SU-DHL-6 (cell line): ENCODE measurements around the gene HJURP.

Source experiments
- H2AFZ ChIP-seq: fragments of 200-600 bp; sonication (generic); 2 replicates; pipeline ENCODE4 v1.6.1; 2014; ENCODE audit warnings: low read depth, mild to moderate bottlenecking, moderate library complexity, mixed read lengths, antibody characterized with exemption, low read length; ENCODE audit not compliant: severe bottlenecking
- H3F3A ChIP-seq: fragments of 200-600 bp; shearing (Covaris generic); 2 replicates; pipeline ENCODE4 v1.6.0; 2016; ENCODE audit warnings: antibody characterized with exemption, mild to moderate bottlenecking; ENCODE audit not compliant: insufficient read depth
- H3K27ac ChIP-seq: fragments of 200-600 bp; sonication (generic); 2 replicates; pipeline ENCODE4 v1.5.1; 2016; ENCODE audit warnings: low read depth, mild to moderate bottlenecking, low read length, moderate library complexity, mixed read lengths
- H3K27me3 ChIP-seq: fragments of 200-600 bp; sonication (generic), shearing (Covaris generic); 2 replicates; pipeline ENCODE4 v1.6.0; 2014; ENCODE audit warnings: mild to moderate bottlenecking, low read length
- H3K36me3 ChIP-seq: fragments of 200-600 bp; sonication (generic); 2 replicates; pipeline ENCODE4 v1.6.1; 2014; ENCODE audit warnings: mild to moderate bottlenecking, low read length, mixed read lengths
- H3K4me2 ChIP-seq: fragments of 300-600, 200-600 bp; shearing (Covaris generic), sonication (generic); 2 replicates; pipeline ENCODE4 v1.6.0; 2014; ENCODE audit warnings: low read length, low read depth, mild to moderate bottlenecking; ENCODE audit not compliant: poor library complexity, severe bottlenecking
- H3K4me3 ChIP-seq: fragments of 200-600 bp; sonication (generic); 2 replicates; pipeline ENCODE4 v1.5.1; 2014; ENCODE audit warnings: antibody characterized with exemption, low read length, mild to moderate bottlenecking, mixed read lengths; ENCODE audit not compliant: insufficient read depth, poor library complexity, severe bottlenecking
- H3K79me2 ChIP-seq: fragments of 200-600 bp; sonication (generic); 2 replicates; pipeline ENCODE4 v1.6.1; 2014; ENCODE audit warnings: mild to moderate bottlenecking, low read length, moderate library complexity; ENCODE audit not compliant: insufficient read depth
- H3K9ac ChIP-seq: fragments of 200-600 bp; sonication (generic); 2 replicates; pipeline ENCODE4 v1.7.0; 2014; ENCODE audit warnings: mild to moderate bottlenecking, low read length
- H3K9me2 ChIP-seq: fragments of 200-600 bp; sonication (generic); replicated peaks from 2 replicates; pipeline ENCODE4 v1.6.1; 2014; ENCODE audit warnings: low read length; ENCODE audit not compliant: insufficient read depth
- H3K9me3 ChIP-seq: fragments of 200-600 bp; sonication (generic); 2 replicates; pipeline ENCODE4 v1.6.1; 2014; ENCODE audit warnings: low read length, mixed read lengths; ENCODE audit not compliant: insufficient read depth
- H4K20me1 ChIP-seq: fragments of 200-600 bp; sonication (generic); 2 replicates; pipeline ENCODE4 v1.6.1; 2014; ENCODE audit warnings: low read depth, mild to moderate bottlenecking, antibody characterized with exemption, low read length, moderate library complexity, mixed read lengths
- EZH2phosphoT487 ChIP-seq: fragments of 200-600 bp; sonication (generic), shearing (Covaris generic); conservative IDR thresholded peaks from 2 replicates; pipeline ENCODE4 v1.6.1; 2018; ENCODE audit warnings: mild to moderate bottlenecking, antibody characterized with exemption, low read length, moderate library complexity, mixed read lengths
- TF ChIP-seq, protein P1 (sequence below): fragments of 200-600 bp; sonication (generic); IDR thresholded peaks from one replicate; pipeline ENCODE4 v1.5.1; 2017; ENCODE audit warnings: antibody characterized with exemption, mild to moderate bottlenecking, low read length, moderate library complexity; ENCODE audit not compliant: insufficient read depth, poor library complexity, severe bottlenecking

Gene HJURP

DNA sequence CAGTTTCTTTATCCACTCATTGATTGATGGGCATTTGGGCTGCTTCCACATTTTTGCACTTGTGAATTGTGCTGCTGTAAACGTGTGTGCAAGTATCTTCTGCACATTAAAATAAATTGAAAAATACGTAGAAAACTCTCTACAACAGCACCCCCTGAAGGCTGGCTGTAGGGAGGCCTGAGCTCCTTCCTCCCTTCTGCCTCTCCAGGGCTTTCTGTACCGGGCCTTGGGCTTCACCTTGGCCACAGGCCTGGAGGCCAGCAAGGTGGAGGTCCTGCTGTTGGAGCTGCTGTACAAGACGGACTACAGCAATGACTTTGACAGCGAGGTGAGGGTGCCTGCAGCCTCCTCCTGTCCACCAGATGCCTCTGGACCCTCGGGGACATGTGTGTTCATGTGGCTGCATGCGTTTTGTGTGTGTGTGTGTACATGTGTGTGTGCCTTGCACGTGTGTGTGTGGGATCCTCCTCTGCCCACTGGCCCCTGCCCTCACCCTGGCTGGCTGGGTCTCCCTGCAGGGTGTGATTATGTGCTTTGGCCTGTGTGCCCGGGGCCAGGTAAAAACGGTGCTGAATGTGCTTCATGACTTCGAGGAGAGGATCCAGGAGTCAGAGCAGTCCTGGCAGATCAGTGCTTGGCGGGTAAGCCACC is 47.0 kb downstream of the HJURP start:
- H3K36me3 ChIP-seq, result no peaks in the 10 kb centered on the region
- no peak overlapping the region for H3K4me3 ChIP-seq
- no peaks in the 10 kb centered on the region for H3K27me3 ChIP-seq
- H3K79me2 ChIP-seq, result no peaks in the 10 kb centered on the region
- no peak overlapping the region for H2AFZ ChIP-seq
- no peak overlapping the region for H3K27ac ChIP-seq
- no peaks in the 10 kb centered on the region for H3K9me2 ChIP-seq
- no peaks in the 10 kb centered on the region for H3K9me3 ChIP-seq
- H3F3A ChIP-seq, result no peaks in the 10 kb centered on the region
- no peak overlapping the region for H3K4me2 ChIP-seq
- no peaks in the 10 kb centered on the region for H4K20me1 ChIP-seq
- no peak overlapping the region for H3K9ac ChIP-seq
- TF ChIP-seq, protein P1, sequence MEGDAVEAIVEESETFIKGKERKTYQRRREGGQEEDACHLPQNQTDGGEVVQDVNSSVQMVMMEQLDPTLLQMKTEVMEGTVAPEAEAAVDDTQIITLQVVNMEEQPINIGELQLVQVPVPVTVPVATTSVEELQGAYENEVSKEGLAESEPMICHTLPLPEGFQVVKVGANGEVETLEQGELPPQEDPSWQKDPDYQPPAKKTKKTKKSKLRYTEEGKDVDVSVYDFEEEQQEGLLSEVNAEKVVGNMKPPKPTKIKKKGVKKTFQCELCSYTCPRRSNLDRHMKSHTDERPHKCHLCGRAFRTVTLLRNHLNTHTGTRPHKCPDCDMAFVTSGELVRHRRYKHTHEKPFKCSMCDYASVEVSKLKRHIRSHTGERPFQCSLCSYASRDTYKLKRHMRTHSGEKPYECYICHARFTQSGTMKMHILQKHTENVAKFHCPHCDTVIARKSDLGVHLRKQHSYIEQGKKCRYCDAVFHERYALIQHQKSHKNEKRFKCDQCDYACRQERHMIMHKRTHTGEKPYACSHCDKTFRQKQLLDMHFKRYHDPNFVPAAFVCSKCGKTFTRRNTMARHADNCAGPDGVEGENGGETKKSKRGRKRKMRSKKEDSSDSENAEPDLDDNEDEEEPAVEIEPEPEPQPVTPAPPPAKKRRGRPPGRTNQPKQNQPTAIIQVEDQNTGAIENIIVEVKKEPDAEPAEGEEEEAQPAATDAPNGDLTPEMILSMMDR, result no peak
- no peak for TF ChIP-seq EZH2phosphoT487

DNA sequence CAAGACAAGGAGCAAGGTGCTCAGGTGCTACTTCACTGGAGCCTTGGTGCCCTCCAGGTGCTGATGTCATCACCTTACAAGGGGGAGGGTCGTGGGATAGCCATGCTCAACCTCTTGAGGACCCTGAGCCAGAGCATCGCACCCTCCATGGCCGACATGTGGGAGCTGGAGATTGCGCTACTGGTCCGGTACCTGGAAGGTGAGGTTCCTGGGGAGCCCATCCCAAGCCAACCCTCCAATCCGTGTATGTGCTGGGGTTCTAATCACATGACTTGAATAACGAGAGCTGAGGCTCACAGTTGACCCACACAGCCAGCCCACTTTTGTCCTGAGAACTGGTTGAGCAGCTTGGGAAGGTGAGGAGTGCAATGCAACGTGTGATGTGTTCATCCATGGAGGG is 50.3 kb downstream of the HJURP start:
- Histone ChIP-seq H3K4me3 (no peak overlapping the region), H3K36me3 (no peaks in the 10 kb centered on the region), H4K20me1 (no peaks in the 10 kb centered on the region), H3K9me2 (no peaks in the 10 kb centered on the region), H3K27ac (no peak overlapping the region), H2AFZ (no peak overlapping the region), H3K4me2 (no peak overlapping the region), H3K27me3 (no peaks in the 10 kb centered on the region), H3F3A (no peaks in the 10 kb centered on the region), H3K9ac (no peak overlapping the region), H3K79me2 (no peaks in the 10 kb centered on the region), H3K9me3 (no peaks in the 10 kb centered on the region)
- TF ChIP-seq, protein P1, result no peak
- TF ChIP-seq EZH2phosphoT487, result no peak

DNA sequence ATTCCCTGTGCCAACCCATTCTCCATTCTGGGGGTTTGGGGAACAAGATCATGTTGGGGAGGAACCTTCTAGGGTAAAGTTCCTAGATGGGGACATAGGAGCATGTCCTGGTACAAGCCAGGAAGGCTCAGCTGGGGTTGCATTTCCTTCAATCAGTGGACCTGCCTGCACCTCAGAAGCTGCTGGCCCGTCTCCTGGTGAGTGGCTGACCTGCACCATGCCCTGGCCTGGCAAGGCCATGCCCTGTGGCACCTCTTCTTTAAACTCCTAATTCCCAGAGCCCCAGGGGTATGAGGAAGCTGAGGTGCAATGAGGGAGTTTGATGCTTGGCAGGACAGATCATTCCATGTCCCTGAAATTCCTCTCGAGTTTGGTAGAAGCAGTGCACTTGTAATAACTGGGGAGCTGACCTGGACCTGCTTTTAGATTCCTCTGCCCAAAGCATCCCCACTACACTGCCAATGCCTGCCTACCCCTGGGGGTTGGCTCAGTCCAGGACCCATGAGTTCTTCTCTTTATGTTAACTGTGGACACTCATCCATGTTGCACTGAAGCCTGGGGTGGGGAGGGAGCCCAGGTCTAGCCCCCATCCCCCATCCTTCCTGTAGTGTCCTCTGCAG is 50.9 kb downstream of the HJURP start:
- H3K4me3 ChIP-seq, result no peak overlapping the region
- H3K4me2 ChIP-seq, result no peak overlapping the region
- no peaks in the 10 kb centered on the region for H3K9me2 ChIP-seq
- H3K9me3 ChIP-seq, result no peaks in the 10 kb centered on the region
- H3K36me3 ChIP-seq, result no peaks in the 10 kb centered on the region
- H3F3A ChIP-seq, result no peaks in the 10 kb centered on the region
- H2AFZ ChIP-seq, result no peak overlapping the region
- H3K27ac ChIP-seq, result no peak overlapping the region
- no peaks in the 10 kb centered on the region for H3K27me3 ChIP-seq
- H3K9ac ChIP-seq, result no peak overlapping the region
- no peaks in the 10 kb centered on the region for H3K79me2 ChIP-seq
- no peaks in the 10 kb centered on the region for H4K20me1 ChIP-seq
- TF ChIP-seq, protein P1, result no peak
- no peak for TF ChIP-seq EZH2phosphoT487
